NCI-H460 (cell line): ENCODE results near the gene RNGTT. TPM values are rescaled to one million over a fixed set of nuclear protein-coding genes. Genes with fewer than 3 reads are reported as not detected.

Experiments
- DNase-seq: peaks from one replicate; pipeline ENCODE4 v3.0.0-alpha.2; 2016; ENCODE audit warnings: low read depth; ENCODE audit errors: extremely low read depth
- total RNA-seq: library from RNA; depleted of rRNA; stranded (reverse); fragments of >200 nt; shearing (Covaris generic); gene quantifications from 2 replicates; pipeline ENCODE4 v1.2.3, GENCODE V29; 2014

The RNGTT gene
- total RNA-seq, 1 experiment from 2014 or later, result 24.1 TPM

GRCh38 chr6:88619951-88620350, 343.5 kb downstream of the RNGTT start:
- no peak for DNase-seq

DNA sequence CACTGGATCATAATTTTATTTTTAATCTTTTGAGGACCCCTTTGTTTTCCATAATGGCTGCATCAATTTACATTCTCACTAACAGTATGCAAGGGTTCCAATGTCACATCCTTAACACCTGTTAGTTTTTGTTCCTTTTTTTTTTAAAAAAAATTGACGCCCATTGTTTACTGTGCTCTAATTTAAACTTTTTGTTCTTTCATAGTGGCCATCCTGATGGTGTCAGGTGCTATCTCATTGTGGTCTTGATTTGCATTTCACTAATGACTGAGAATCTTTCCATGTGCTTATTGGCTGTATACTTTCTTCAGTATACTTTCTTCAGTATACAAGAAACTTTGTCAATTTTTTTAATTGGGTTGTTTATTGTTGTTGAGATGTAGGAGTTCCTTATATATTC, 347.0 kb downstream of the RNGTT start:
- no peak for DNase-seq

GRCh38 chr6:88614316-88614877, 349.0 kb downstream of the RNGTT start:
- DNase-seq, result no peak

DNA sequence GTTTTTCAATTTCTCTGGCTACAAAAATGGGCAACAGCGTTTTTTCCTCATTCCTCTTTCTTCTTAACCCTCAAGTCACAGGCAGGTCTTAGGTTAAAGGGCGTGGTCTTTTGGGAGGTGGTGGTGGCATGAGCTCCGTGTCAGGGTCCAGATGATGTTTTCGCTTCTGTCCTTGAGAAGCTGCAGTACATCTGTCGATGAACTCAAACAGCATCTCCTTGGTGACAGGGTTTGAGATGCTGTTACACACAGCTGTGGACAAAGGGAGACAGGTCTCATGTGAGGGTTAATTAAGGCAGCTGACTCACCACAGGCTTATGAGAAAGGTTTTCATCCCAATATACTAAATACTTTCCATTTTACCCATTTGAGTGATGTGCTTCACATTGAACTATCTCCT, 350.8 kb downstream of the RNGTT start:
- DNase-seq, result no peak

DNA sequence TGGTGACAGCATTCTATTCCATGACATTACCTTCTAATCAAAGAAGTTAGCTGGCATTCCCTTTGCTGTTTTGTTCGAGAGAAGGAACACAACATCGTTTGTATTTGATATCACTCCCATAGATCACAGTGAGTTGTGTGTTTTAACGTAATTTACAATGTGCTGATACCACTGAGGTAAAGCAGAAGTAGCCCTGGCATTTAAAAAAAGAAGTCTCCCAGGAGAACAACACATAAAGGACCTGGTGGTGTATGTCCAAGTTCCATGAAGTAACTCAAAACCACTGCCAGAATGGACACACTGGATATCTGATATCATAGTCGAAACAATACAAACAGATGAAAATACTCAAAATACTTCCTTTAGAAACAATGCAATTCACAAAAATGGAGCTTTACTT, 351.7 kb downstream of the RNGTT start:
- no peak for DNase-seq

DNA sequence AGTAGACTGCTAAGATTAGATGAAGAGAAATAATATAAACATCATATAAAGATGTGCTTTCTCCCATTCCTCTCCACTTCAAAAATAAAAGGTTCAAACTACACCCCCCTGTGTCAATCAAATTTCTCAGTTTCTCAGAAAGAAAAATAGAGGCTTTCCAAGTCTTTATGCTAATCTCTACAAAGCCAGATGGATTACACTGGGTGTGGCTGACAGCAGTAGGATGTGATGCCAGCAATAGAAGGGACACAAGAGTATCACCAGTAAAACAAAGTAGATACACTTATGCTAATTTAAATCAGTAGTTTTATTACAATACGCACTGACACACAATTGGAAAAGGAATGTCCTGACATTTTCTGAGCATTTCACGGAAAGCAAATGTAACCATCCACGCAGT, 353.4 kb downstream of the RNGTT start:
- DNase-seq, result no peak

GRCh38 chr6:88605271-88605670, 358.1 kb downstream of the RNGTT start:
- no peak for DNase-seq

DNA sequence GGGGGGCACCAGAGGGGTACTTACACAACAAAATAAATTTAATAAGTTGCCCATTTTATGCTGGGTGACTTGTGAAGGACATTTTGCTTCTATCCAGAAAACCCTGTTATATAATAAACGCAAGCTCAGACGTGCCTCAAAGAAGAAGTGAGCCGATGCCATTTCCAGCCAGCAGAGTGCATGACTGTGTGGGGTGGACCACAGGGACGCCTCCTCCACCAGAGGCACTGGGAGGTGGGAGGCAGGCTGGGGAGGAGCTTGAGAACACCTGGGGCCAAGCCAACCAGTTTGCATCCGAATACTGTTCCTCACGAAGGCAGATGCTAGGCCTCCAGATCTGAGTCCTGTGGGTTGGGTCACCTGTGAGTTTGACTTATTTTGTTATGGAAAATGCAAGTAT, 363.8 kb downstream of the RNGTT start:
- DNase-seq, result no peak

DNA sequence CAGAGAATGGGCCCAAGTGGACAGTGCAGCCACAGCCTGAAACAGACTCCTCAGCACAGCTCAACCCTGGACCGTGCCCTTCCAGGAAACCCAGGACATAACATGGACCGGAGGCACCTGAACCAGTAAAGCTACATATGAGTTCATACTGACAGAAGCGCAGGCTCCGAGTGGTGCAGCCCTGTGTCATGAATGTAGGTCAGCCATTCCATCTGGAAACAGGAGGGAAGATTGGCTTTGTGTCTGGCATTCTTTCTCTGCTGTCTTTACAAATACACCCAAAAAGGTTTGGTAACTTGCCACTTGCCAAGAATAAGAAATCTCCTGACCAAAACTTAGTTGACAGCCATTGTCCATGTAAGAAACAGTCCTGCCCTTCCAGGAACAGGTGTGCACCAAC, 366.6 kb downstream of the RNGTT start:
- DNase-seq, result no peak

DNA sequence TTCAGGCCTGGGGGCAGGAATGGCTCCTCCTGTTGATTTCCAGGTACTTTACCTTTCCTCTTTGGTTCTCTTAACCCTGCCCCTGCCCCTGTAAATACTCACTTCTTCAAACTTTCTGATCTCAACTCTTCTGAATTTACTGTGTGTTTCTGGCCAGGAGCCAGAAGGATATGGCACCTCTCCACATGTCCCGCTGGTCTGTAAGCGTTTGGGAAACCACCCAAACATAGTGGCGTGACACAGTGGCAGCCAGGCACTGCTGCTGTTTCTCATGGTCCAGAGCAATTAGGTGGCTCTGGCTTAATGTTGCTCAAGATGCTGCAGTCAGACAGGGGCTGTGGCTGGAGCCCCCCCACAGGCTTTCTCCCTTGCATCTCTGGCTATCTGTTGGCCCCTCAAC, 374.5 kb downstream of the RNGTT start:
- no peak for DNase-seq

GRCh38 chr6:88587150-88587520, 376.3 kb downstream of the RNGTT start:
- no peak for DNase-seq

DNA sequence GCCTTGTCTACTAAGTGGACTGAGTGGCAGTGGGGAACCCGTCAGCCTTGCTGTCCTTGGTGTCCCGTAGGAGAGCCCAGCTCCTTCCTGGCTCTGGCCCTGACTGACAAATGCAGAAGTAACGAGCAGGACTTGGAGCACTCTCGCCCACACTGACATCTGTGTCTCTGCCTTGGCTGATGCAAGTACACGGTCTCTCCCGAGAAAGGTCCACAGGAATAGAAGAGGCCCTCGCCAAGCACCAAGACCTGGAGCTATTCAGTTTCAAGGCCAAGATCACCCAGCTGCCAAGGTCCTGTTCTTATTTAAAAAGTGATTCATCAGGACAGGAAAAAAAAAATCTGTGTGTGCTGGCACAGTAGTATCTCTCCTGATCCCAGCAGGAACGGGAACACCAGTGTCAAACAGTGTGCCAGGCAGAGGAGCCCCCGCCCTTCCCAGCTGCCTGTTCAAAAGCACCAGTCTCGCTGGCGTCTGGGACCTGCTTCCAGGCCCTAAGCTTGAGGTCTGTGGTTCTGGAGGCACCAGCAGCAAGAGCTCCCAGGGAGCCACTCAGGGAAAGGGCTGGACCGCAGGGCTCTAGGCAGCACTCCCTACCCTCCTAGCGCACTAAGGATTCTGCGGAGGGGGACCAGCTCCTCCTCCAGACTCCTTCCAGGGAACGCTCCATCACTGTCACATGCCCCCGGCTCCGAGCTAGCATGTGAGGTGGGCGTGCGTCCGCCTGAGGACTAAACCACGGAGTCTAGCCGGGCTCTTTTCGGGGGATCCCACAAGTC, 376.9 kb downstream of the RNGTT start:
- DNase-seq, result no peak

DNA sequence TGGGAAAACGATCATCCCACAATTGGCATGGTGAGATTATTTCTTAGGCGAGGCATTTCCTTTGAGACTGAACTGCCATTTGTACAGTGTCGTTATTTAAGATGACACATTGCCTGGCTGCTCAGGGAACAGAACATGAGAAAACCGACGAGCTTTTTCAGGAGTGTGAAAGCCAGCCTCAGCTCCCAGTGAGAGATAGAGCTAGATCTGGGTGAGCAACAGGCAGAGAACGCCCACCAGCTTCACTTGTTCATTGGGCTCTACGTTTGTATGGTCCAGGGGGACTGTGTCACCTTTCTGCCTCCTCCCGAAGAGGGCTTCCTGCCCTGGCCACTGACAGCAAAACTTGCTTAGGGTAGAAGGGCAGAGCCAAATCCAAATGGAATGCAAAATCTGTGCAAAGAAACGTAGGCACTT, 378.1 kb downstream of the RNGTT start:
- DNase-seq, result no peak

GRCh38 chr6:88584581-88585275, 378.7 kb downstream of the RNGTT start:
- DNase-seq, result no peak

DNA sequence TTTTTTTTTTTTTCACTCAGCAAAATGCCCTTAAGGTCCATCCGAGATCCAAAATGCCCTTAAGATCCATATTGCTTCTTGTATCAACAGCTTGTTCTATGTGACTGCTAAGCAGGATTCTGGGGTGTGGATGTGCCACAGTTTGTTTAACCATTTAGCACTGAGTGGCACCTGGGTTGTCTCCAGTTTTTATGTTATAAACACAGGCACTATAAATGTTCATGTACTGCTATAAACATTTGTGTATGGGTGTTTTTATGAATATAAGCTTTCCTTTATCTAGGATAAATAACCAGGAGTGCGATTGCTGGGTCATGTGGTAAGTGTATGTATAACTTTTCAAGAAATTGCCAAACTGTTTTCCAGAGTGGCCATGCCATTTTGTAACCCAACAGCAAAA, 386.0 kb downstream of the RNGTT start:
- DNase-seq, result no peak

DNA sequence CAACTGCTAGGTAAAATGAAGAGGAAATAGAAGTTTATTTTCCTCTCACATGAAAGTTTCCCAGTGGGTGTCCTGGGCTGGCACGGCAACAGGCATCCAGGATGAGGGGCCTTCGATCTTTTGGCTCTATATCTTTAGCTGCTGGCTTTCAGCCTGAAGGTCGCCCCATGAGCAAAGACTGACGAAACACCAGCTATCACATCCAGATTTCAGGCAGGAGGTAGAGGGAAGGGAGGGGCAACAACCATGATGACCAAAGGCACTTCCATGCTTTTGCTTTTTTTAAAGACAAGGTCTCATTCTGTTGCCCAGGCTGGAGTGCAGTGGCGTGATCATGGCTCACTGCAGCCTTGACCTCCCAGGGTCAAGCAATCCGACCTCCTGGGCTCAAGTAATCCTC, 387.9 kb downstream of the RNGTT start:
- DNase-seq, result no peak

DNA sequence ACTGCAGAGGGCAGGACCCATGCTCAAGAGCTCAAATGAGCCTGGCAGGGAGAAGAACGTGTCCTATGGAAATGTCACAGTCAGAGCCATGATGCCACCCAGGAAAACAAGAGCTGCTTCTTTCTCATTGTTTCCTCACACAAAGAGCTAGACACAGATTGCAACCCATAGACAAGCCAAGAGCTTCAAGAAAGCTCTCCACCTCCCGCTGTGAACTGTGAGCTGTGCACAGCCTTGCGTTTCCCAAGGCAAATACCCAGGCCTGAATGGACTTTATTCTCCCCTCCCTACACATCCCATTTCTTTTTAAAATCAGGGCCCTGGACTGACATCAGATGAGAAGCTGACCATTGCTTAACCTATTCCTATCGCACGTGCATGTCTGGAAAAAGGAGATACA, 388.8 kb downstream of the RNGTT start:
- no peak for DNase-seq

DNA sequence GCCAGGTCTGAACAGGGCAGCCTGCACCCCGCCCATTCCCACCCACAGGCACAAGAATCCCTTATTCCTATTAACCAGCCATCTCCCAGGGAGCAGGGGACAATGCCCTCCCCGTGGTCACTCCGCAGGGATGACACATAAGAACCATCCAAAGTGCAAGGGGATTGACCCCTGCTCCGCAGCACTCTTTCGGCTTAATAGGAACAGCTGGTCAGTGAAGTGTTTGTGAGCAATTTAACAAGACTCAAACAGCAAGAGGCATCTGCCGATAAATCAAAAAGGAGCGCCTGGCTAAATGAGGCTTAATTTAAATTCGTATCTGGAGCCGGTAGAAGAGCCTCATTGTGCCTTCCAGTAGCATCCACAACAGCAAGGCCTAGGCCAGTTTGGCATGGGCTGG, 389.4 kb downstream of the RNGTT start:
- no peak for DNase-seq

DNA sequence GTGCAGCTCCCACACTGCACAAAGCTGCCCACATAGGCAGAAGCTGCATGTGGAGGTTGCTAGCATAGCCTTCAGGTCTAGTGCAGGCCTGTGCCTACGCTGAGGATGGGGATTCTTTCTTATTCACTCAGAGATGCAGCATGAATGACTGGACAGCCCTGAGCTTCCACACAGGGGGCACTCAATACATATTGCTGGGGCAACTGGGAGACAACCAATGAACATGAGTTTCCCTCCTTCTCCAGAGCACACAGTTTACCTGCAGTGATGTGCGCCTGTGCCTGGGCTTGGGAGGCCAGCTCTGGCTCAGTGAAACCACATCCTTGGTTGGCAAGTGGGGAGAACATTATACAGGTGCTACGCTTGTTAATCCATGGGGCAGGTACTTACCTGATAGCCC, 389.9 kb downstream of the RNGTT start:
- DNase-seq, result no peak

- no peak for DNase-seq
Observed at GRCh38 chr6:88572449-88573139, 390.8 kb downstream of the RNGTT start.

- no peak for DNase-seq
Observed at GRCh38 chr6:88569959-88570358, 393.5 kb downstream of the RNGTT start.

GRCh38 chr6:88567696-88568095, 395.7 kb downstream of the RNGTT start:
- no peak for DNase-seq
